Stomach (tissue), 9 donors: ENCODE results near the gene ELOB. TPM values are rescaled to one million over a fixed set of nuclear protein-coding genes. Genes with fewer than 3 reads are reported as not detected.

Experiments used
- DNase-seq, 2 donors: peaks; one replicate each; pipeline versions ENCODE4 v3.0.0 to v3.0.0-alpha.2; 2013 to 2019
- H3K27ac ChIP-seq, 5 donors: fragments of 200-600 bp in 4 of 5; sonication (generic) in 4 of 5; one replicate each; pipeline ENCODE4 v1.5.1; 2013 to 2019; ENCODE audit warnings: mild to moderate bottlenecking in 1 of 5, moderate library complexity in 1 of 5
- H3K27me3 ChIP-seq, 3 donors: fragments of 200-600 bp; sonication (generic); one replicate each; pipeline ENCODE4 v1.5.1; 2017 to 2019; ENCODE audit warnings: mixed run types in 1 of 3
- H3K36me3 ChIP-seq, 4 donors: fragments of 200-600 bp; sonication (generic); 1 replicate in 3 of 4; 2 replicates in 1 of 4; pipeline ENCODE4 v1.5.1; 2016 to 2019
- H3K4me1 ChIP-seq, 4 donors: fragments of 200-600 bp; sonication (generic); one replicate each; pipeline ENCODE4 v1.5.1; 2016 to 2019
- H3K4me3 ChIP-seq, 4 donors: fragments of 200-600 bp; sonication (generic) in 3 of 4; one replicate each; pipeline ENCODE4 v1.5.1; 2016 to 2019; ENCODE audit warnings: mild to moderate bottlenecking in 1 of 4
- H3K9me3 ChIP-seq, 4 donors: fragments of 200-600 bp; sonication (generic); one replicate each; pipeline ENCODE4 v1.5.1; 2016 to 2019
- EP300 ChIP-seq: sonication (generic); formaldehyde crosslinking; IDR thresholded peaks from one replicate; pipeline ENCODE4 v1.6.1; 2017; ENCODE audit warnings: antibody characterized with exemption
- POLR2A ChIP-seq, 4 donors: fragments of 450-650 bp; IDR thresholded peaks; one replicate each; pipeline ENCODE4 v1.6.1; 2016; ENCODE audit warnings: antibody characterized with exemption in 4 of 4, control low read depth in 2 of 4, mild to moderate bottlenecking in 1 of 4, moderate library complexity in 1 of 4
- POLR2AphosphoS5 ChIP-seq, 3 donors: sonication (generic); formaldehyde crosslinking; IDR thresholded peaks; one replicate each; pipeline ENCODE4 v1.6.1; 2016; ENCODE audit warnings: antibody characterized with exemption in 3 of 3
- WGBS, 5 donors: extraction: QIAGEN DNeasy Blood & Tissue Kit in 3 of 5; methylation state at CpG; one replicate each; pipeline versions ENCODE4 v1.1.5 to v1.1.7; 2013 to 2018; 5-methylcytosine and 5-hydroxymethylcytosine counted together
- intact Hi-C: fragments of 100-400 bp; cut with DNase I; formaldehyde crosslinking; loops from one replicate; pipeline ENCODE4 v1.15.1; 2023; ENCODE audit warnings: low total_unique reads
- polyA plus RNA-seq, 3 donors: library from polyadenylated mRNA; stranded (reverse); fragments of 200-250 nt; gene quantifications; one replicate each; pipeline ENCODE4 v1.2.3, GENCODE V29; 2013
- total RNA-seq, 5 donors: library from RNA; depleted of rRNA; stranded (reverse); fragments of >200 nt; gene quantifications; one replicate each; pipeline versions ENCODE4 v1.1.0 to v1.2.3, GENCODE V29; 2014 to 2016
- TF ChIP-seq, protein P1 (sequence below), 7 experiments: fragments of 450-650 bp in 4 of 7; fragments of 200-600 bp in 3 of 7; sonication (generic) in 3 of 7; IDR thresholded peaks; one replicate each; pipeline ENCODE4 v1.5.1; 2016 to 2019; ENCODE audit warnings: antibody characterized with exemption in 7 of 7, control low read depth in 2 of 7, mild to moderate bottlenecking in 1 of 7
- donor health status: healthy with polysubstance abuse.
- donor health status: Bipolar disorder and iron deficiency.
- donor health status: healthy.

The ELOB gene
- total and polyA plus RNA-seq, 8 donors: 68.1 to 713 (median 231) TPM

- TF ChIP-seq POLR2A (IDR thresholded peaks at IDR 0.05) (no peak), EP300 (no peak)
- TF ChIP-seq, protein P1, sequence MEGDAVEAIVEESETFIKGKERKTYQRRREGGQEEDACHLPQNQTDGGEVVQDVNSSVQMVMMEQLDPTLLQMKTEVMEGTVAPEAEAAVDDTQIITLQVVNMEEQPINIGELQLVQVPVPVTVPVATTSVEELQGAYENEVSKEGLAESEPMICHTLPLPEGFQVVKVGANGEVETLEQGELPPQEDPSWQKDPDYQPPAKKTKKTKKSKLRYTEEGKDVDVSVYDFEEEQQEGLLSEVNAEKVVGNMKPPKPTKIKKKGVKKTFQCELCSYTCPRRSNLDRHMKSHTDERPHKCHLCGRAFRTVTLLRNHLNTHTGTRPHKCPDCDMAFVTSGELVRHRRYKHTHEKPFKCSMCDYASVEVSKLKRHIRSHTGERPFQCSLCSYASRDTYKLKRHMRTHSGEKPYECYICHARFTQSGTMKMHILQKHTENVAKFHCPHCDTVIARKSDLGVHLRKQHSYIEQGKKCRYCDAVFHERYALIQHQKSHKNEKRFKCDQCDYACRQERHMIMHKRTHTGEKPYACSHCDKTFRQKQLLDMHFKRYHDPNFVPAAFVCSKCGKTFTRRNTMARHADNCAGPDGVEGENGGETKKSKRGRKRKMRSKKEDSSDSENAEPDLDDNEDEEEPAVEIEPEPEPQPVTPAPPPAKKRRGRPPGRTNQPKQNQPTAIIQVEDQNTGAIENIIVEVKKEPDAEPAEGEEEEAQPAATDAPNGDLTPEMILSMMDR (IDR thresholded peaks at IDR 0.05): no peak
- no peak overlapping the region for H3K4me3 ChIP-seq
- DNase-seq: no peak
- no peak overlapping the region for H3K27ac ChIP-seq
- peaks cover 0 to 72% (median 3%) of the 10 kb centered on the region in 3 donors for H3K27me3 ChIP-seq
- H3K4me1 ChIP-seq: no peaks in the 10 kb centered on the region
- H3K36me3 ChIP-seq: no peaks in the 10 kb centered on the region
- H3K9me3 ChIP-seq: no peaks in the 10 kb centered on the region
- WGBS, 5 donors: 77 to 82% (median 80%) methylated on average over 8 to 14 of the region's 14 CpGs
- intact Hi-C loops: no loop called here
Measured at GRCh38 chr16:2820836-2821486, 43.9 kb upstream of the ELOB start.

DNA sequence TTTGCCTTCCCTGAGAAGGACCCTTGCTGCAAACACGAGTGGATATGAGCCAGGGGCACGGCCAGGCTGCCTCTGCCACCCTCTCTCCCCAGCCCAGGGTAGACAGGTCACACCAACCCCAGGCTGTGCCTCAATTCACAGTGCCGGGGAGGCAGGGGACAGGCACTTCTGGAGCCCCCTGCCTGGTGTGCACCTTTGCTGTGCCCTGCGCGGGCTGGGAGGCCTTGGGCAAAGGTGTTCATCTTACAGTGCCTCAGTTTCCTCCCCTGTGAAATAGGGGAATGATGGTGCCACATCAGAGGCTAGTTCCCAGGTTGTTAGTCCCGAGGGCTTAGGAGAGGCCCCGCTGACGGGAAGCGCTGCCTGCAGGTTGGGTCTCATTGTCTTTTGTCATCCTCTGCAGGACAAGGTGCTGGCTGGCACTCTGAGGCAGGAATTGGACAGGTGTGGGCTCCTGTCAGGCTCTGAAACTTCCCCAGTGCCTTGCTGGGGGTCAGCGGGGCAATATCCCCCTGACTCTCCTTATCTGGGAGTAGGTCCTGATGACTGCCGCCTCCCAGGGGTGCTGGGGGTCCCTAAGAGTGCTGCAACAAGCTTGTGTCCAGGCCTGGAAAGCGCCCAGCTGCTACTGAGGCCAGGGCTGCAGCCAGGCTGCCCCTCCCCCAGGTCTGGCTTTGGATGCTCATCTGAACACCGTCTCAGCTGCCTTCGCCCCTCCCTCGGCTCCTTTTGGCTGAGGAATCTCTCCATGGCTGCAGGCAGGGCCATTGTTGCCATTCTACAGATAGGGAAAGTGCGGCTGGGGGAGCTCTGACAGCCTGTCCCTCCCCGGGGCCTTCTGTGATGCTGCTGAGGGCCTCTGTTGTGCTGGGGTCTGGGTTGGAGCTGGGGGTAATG, 43.1 kb upstream of the ELOB start:
- DNase-seq: no peak
- H3K27ac ChIP-seq: no peak overlapping the region
- no peaks in the 10 kb centered on the region for H3K9me3 ChIP-seq
- no peaks in the 10 kb centered on the region for H3K36me3 ChIP-seq
- intact Hi-C loops: no loop called here
- no peaks in the 10 kb centered on the region for H3K4me1 ChIP-seq
- TF ChIP-seq POLR2AphosphoS5 (IDR thresholded peaks at IDR 0.05) (no peak), POLR2A (IDR thresholded peaks at IDR 0.05) (no peak), EP300 (no peak)
- TF ChIP-seq, protein P1 (IDR thresholded peaks at IDR 0.05): no peak
- peaks cover 0 to 72% (median 3%) of the 10 kb centered on the region in 3 donors for H3K27me3 ChIP-seq
- H3K4me3 ChIP-seq: no peak overlapping the region
- WGBS, 5 donors: 68 to 78% (median 73%) methylated on average over 11 to 17 of the region's 17 CpGs

- H3K36me3 ChIP-seq: no peaks in the 10 kb centered on the region
- H3K4me1 ChIP-seq: no peaks in the 10 kb centered on the region
- DNase-seq: no peak
- no peaks in the 10 kb centered on the region for H3K9me3 ChIP-seq
- TF ChIP-seq POLR2AphosphoS5 (IDR thresholded peaks at IDR 0.05) (no peak), POLR2A (IDR thresholded peaks at IDR 0.05) (no peak), EP300 (no peak)
- TF ChIP-seq, protein P1 (IDR thresholded peaks at IDR 0.05): no peak
- H3K4me3 ChIP-seq: no peak overlapping the region
- peaks cover 0 to 74% (median 3%) of the 10 kb centered on the region in 3 donors for H3K27me3 ChIP-seq
- WGBS, 5 donors: 86 to 91% (median 88%) methylated on average over 11 to 18 of the region's 18 CpGs
- intact Hi-C loops: no loop called here
- H3K27ac ChIP-seq: no peak overlapping the region
Measured at GRCh38 chr16:2819179-2819938, 42.3 kb upstream of the ELOB start.

- DNase-seq: no peak
- Histone ChIP-seq H3K27ac (no peak overlapping the region), H3K9me3 (no peaks in the 10 kb centered on the region), H3K27me3 (peaks cover 0 to 81% (median 3%) of the 10 kb centered on the region in 3 donors), H3K4me1 (no peaks in the 10 kb centered on the region), H3K4me3 (no peak overlapping the region), H3K36me3 (no peaks in the 10 kb centered on the region)
- TF ChIP-seq POLR2AphosphoS5 (IDR thresholded peaks at IDR 0.05): no peak
- no peak for TF ChIP-seq POLR2A (IDR thresholded peaks at IDR 0.05)
- TF ChIP-seq, protein P1 (IDR thresholded peaks at IDR 0.05): no peak
- no peak for TF ChIP-seq EP300
- intact Hi-C loops: no loop called here
- WGBS, 5 donors: 77 to 84% (median 79%) methylated on average over 10 of the region's 10 CpGs
Measured at GRCh38 chr16:2818272-2818876, 41.3 kb upstream of the ELOB start.
